ENCODE data around the gene GFI1.

Gene GFI1

DNA sequence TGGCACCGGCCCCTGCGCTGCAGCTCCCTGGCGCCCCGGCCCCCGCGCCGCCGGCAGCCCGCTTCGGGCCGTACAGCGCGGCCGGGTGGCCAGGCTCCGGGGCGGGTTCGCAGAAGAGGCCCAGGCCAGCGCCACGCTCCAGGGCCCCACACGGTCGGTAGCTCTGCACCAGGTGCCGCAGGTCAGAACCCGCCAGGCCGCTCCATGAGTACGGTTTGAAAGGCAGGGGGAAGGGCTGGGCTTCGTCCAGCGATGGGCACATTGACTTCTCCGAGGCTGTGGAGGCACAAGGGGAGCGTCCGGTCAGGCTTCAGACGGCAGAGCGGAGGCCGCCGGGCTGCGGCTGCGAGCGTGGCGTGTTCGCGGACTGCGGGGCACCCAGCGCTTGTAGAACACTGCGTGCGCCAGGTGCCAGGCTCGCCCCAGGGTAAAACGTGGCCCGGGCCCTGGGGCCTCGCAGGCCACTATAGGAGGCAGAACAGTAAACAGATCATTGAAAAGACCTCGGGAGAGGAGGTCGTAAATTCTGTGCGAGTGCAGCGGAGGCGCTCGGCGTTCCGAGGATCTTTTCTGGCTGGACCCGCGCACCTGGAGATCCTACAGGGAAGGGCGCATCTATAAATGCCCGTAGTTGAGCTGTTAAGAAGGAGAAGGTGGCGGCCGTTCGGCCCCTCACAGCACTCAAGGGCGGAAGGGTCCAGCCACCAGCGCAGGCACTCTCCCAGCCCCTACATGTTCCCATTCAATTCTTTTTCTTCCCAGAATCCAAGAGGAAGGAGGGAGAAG, 5.7 kb downstream of the GFI1 start:
- no peak overlapping the region for H3K4me3 ChIP-seq (ENCODE audit: low read depth, low read length)

DNA sequence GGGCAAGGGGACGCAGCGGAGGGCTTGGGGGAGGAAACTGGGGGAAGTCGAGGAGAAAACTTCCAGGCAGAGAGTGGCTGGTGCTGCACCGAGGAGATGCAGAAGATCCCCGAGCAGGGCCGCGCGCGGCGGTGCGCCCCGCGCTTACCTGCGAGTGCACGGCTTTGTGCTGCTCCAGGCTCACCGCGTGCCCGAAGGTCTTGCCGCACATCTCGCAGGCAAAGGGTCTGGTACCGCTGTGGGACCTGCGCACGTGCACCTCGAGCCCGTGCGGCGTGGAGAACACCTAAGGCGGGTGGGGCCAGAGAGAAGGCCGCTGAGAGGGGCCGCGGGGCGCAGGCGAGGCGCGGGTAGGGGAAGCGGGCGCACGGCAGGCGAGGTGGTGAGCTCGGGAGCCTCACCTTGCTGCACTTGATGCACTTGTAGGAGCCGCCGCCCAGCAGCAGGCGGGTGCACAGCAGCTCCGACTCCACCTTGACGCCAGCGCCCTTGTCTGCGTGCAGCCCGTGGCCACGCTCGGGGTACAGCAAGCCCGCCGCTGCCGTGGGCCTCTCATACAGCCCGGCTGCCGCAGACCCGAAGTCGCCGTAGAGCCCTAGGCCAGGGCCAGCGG, 6.4 kb downstream of the GFI1 start:
- TF ChIP-seq, protein P1, sequence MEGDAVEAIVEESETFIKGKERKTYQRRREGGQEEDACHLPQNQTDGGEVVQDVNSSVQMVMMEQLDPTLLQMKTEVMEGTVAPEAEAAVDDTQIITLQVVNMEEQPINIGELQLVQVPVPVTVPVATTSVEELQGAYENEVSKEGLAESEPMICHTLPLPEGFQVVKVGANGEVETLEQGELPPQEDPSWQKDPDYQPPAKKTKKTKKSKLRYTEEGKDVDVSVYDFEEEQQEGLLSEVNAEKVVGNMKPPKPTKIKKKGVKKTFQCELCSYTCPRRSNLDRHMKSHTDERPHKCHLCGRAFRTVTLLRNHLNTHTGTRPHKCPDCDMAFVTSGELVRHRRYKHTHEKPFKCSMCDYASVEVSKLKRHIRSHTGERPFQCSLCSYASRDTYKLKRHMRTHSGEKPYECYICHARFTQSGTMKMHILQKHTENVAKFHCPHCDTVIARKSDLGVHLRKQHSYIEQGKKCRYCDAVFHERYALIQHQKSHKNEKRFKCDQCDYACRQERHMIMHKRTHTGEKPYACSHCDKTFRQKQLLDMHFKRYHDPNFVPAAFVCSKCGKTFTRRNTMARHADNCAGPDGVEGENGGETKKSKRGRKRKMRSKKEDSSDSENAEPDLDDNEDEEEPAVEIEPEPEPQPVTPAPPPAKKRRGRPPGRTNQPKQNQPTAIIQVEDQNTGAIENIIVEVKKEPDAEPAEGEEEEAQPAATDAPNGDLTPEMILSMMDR (IDR thresholded peaks at IDR 0.05; ENCODE audit: low read depth, low read length), result no peak
- no peak overlapping the region for H3K4me3 ChIP-seq (ENCODE audit: low read depth, low read length)

More for the DNA sequence above, 5.7 kb downstream of the GFI1 start:
- TF ChIP-seq, protein P1 (IDR thresholded peaks at IDR 0.05; ENCODE audit: low read depth, low read length), result no peak

DNA sequence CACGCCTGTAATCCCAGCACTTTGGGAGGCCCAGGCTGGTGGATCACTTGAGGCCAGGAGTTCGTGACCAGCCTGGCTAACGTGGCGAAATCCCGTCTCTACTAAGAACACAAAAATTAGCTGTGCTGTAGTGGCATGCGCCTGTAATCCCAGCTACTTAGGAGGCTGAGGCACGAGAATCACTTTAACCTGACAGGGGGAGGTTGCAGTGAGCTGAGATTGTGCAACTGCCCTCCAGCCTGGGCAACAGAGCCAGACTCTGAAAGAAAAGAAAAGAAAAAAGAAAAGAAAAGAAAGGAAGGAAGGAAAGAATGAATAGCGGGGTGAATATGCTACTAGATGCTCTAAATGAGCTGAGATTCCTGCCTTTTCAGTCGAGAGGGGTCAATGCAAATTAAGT, 7.1 kb downstream of the GFI1 start:
- TF ChIP-seq, protein P1 (IDR thresholded peaks at IDR 0.05; ENCODE audit: low read depth, low read length), result no peak
- H3K4me3 ChIP-seq (ENCODE audit: low read depth, low read length), result no peak overlapping the region

DNA sequence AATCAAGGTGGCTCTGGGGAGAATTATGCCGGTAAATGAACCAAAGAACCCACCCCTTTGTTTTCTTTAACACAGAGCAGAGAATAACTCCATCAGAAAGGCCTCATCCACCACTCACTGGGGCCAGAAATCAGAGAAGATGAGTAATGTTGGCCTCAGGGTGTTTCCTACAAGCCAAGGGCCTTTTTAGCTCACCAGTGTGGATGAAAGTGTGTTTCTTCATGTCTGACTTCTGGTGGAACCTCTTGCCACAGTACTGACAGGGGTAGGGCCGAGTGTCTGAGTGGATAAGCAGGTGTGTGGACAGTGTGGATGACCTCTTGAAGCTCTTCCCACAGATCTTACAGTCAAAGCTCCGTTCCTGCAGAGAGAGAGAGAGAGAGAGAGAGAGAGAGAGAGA, 8.3 kb downstream of the GFI1 start:
- TF ChIP-seq, protein P1 (IDR thresholded peaks at IDR 0.05; ENCODE audit: low read depth, low read length), result no peak
- no peak overlapping the region for H3K4me3 ChIP-seq (ENCODE audit: low read depth, low read length)

GRCh38 chr1:92476071-92476631, 10.6 kb downstream of the GFI1 start:
- TF ChIP-seq, protein P1 (IDR thresholded peaks at IDR 0.05; ENCODE audit: low read depth, low read length), result no peak
- no peak overlapping the region for H3K4me3 ChIP-seq (ENCODE audit: low read depth, low read length)

DNA sequence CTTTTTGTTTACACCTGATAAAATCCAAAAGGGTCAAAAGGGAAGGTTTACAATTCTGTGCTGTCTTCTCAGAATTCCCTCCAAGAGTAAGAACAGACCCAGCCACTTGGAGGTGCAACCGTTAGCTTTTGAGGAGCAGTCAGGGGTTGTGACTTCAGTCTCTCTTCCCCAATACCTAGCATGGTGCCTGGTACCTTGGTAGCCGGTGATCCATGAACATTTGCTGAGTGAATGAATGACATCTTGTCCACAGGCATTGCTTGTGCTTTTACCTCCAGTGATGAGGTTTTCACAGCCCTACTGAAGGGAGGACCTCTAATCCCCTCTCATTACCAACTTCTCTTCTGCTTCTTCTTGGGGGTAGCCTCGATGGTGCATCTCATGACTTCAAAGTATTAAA, 11.7 kb downstream of the GFI1 start:
- TF ChIP-seq, protein P1 (IDR thresholded peaks at IDR 0.05; ENCODE audit: low read depth, low read length), result no peak
- H3K4me3 ChIP-seq (ENCODE audit: low read depth, low read length), result no peak overlapping the region
